ENCODE data around the gene SYNE1.
"Not testable (repeated sequence)": the region's sequence is repeated elsewhere in the genome, so short reads cannot be mapped to it uniquely, and the experiment has no call there.

Gene SYNE1

DNA sequence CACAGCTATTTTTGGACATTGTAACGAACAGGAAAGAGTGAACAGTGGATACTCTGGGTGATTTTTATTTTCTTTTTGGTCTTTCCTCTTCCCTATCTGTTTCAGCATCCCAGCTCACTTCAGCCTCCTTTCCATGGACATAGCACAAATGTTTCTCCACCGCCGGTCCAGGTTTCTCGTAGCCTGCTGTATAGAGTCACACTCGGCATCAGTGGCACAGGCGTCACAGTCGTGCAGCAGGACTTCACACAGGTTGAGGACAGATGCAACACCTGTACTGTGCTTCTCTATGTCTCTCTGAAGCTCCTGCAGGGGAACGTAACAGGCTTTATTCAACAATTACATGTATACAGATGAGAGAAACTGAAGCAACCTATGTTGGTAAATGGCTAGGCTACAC is 481.4 kb downstream of the SYNE1 start:
- no peak for DNase-seq (ENCODE audit: low read depth in 2 of 3, low spot score in 2 of 3)

DNA sequence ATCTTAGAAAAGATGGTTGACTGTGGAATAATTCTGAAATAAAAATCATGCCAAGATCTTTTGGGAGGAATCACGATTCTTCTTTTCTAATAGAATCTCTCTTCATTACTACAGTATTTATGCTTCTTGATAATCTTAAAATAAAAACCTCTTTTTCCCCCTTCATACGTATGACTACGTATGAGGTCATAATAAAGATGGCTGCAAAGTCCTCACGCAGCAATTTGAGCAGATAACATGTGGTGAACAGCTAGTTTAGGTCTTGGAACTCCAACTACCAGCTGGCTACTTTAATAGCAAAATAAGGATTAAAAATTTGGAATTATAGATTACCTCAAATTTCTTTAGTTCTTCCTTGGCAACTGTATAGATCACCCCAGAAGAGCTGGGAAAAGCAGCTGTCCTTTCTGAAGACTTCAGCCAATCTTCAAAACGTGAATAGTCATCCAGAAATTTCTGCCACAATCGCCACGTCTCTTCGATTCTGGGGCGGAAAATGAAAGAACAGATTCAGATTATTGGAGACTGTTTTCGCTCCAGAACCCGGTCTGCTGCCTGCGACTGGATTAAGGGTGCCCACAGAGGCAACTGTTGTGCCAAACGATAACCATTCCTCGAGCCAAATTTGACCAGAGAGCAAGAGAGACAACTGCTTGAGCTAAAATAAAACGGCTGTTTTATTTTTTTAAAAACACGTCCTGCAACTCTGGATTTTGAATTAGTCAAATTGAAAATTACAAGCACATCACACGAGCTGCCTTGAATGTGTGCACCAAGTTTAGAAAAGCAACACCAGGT is 482.4 kb downstream of the SYNE1 start:
- no peak for DNase-seq (ENCODE audit: low read depth in 2 of 3, low spot score in 2 of 3)

- no peak for DNase-seq (ENCODE audit: low read depth in 2 of 3, low spot score in 2 of 3)
Observed at GRCh38 chr6:152151920-152152319, 485.2 kb downstream of the SYNE1 start.

- DNase-seq (ENCODE audit: low read depth in 2 of 3, low spot score in 2 of 3): no peak
Observed at GRCh38 chr6:152150196-152150595, 487.0 kb downstream of the SYNE1 start.

DNA sequence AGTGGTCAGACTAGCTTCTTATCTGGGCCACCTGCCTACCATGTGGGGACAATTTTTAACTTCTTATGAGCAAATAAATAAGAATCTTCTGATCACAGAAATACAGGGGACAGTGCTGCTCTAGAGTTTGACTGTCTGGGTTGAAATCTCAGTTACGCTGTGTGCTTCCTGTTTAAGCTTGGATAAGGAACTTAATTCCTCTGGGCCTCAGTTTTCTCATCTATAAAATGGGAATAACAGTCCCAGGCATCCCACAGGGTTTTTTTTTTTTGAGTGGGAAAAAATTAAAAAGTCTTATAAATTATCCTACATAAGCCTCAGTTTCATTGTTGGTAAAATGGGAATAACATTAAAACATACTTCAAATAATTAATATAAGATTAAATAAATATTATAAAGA is 488.8 kb downstream of the SYNE1 start:
- DNase-seq (ENCODE audit: low read depth in 2 of 3, low spot score in 2 of 3): no peak

DNA sequence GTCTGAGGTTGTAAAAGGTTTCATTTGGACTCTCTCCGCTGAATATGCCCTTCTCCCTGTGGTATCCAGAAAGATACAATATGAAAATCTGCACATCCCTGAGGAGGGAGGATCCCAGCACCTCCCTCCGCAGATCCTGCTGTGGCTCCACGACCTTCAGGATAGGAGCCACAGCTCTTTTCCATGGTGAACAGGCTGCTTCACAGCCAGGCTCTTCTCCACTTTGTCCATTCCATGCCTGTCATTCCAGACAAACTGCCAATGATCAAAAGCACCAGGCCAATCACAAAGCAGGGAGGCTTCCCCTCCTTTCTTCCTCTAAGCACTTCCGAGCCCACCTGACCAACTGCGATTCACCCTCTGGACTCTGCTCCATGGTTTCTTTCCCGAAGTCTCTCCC is 489.9 kb downstream of the SYNE1 start:
- no peak for DNase-seq (ENCODE audit: low read depth in 2 of 3, low spot score in 2 of 3)

DNA sequence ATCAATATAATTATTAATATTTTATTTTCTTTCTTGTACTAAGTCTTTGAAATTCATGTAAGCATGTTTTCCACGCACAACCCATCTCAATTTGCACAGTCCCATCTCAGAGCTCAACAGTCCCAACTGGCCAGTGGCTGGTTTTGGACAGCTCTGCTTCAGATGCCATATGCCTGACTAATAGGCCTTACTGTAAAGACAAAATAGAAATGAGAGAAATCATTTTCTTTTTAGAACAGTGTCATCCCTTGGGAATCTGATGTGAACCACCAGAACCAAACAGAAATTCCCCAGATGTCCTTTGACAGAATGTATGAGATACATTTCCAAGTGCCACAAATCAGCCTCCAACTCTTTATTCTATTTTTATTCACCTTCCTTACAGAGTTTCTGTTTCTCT is 490.8 kb downstream of the SYNE1 start:
- no peak for DNase-seq (ENCODE audit: low read depth in 2 of 3, low spot score in 2 of 3)

DNA sequence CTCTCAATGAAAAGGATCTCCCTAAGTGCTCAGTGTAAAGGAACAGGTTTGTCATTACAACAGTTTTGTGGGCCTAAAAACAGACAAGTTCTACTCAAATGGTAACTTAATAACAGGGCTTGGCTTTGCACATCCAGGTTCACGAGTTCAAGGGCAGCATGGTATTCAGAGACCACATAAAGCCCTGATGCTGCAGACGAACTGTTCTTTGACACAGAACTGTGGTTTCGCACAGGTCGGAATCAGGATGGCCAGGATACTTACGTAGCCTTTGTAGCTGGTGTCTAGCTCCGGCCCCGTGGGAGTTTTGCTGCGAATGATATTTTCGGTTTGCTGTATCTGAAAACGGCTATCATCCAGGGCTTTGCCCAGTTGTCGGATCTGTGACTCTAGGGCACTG is 493.8 kb downstream of the SYNE1 start:
- DNase-seq (ENCODE audit: low read depth in 2 of 3, low spot score in 2 of 3): no peak

- no peak for DNase-seq (ENCODE audit: low read depth in 2 of 3, low spot score in 2 of 3)
Observed at GRCh38 chr6:152142105-152142504, 495.1 kb downstream of the SYNE1 start.

DNA sequence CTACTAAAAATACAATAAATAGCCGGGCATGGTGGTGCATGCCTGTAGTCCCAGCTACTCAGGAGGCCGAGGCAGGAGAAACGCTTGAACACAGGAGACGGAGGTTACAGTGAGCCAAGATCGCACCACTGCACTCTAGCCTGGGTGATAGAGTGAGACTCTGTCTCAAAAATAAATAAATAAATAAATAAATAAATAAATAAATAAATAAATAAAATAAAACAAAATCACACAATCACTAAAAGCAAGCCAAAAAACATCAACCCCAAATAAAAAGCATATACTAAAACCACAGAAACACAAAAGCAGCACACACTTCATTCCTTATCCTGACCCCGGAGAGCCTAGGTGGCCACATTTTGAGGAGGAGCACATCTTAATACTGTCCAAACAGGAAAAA is 498.8 kb downstream of the SYNE1 start:
- DNase-seq (ENCODE audit: low read depth in 2 of 3, low spot score in 2 of 3): not testable (repeated sequence)

GRCh38 chr6:152136449-152136825 is 500.7 kb downstream of the SYNE1 start:
- no peak for DNase-seq (ENCODE audit: low read depth in 2 of 3, low spot score in 2 of 3)

DNA sequence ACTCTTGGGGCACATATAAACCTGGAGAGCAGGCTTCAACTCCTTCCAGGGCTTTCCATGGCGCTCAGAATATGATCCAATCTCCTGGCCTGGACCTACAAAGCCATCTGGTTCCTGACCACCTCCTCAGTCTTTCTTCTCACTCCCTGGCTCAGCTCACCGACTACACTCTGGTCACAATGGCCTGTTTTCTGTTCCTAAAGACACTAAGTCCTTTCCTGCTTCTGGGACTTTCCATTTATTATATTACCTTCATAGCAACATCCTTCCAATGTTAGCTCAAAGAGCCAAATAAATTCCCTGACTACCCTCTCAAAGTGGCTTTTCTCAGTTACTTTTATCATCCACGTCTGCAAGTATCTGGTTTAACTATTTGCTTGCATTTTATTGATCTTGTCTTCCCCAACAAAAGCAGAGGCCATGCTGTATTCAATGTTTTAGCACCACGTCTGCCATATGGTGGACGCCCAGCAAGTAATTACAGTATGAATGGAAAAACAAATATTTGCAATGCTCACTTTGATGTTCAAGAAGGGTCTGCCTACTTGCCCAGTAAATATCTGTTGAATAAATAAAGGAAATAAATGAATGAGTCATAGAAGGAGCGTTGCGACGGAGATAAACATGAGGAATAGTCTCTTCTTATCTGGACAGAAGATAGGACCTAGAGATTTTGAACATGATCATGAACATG is 501.3 kb downstream of the SYNE1 start:
- no peak for DNase-seq (ENCODE audit: low read depth in 2 of 3, low spot score in 2 of 3)

DNA sequence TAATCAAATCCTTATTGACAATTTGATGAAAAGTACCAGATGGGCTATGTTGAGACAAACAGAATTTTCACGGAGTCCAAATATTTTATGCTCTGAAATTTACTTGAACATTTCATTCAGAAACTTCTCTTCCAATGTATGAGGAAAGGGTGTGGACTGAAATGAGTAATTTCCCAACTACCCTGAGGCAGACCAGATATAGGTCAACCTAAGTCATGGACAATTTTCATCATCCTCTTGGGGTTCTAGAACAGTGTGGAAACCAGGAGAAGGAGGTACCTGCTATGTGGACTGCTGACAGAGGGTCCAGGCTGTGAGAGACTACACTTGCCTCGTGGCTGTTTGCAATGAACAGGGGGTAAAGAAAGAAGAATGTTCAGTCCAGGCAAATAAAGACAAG is 506.7 kb downstream of the SYNE1 start:
- DNase-seq (ENCODE audit: low read depth in 2 of 3, low spot score in 2 of 3): no peak

GRCh38 chr6:152129691-152130151 is 507.4 kb downstream of the SYNE1 start:
- DNase-seq (ENCODE audit: low read depth in 2 of 3, low spot score in 2 of 3): no peak

DNA sequence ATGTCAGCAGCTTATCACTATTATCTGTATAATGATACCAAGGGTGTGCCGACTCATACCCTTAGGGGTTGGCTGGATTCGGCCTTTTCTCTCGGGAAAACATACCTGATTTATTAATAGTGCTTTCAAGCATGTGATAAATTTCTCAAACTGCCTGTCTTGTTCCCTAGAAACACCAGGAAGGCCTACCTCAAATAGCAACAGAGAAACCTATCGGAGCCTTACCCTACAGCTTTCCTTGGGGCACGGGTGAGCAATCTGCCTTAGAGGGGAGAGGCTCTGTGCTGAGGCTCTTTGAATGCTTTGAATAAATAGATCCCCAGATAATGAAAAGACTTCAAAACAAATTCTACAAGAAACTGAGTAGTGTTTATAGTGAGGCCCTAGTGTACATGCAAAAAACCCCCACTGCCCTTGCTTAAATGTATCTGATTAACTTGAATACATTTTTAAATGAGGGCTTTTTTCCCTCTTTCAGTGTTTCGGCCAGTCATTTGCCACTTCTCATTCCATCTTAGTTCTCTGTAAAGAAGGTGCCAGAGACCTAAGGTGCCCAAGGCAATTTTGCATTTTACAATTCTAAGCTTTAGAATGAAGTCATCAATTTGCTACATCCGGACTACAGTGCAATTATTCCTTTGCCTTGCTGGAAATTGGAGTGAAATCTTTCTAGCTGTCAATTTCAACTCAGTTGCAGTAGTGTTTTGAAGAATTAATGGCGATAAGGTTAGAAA is 509.6 kb downstream of the SYNE1 start:
- DNase-seq (ENCODE audit: low read depth in 2 of 3, low spot score in 2 of 3): no peak

GRCh38 chr6:152124429-152125074 is 512.6 kb downstream of the SYNE1 start:
- DNase-seq (ENCODE audit: low read depth in 2 of 3, low spot score in 2 of 3): no peak

DNA sequence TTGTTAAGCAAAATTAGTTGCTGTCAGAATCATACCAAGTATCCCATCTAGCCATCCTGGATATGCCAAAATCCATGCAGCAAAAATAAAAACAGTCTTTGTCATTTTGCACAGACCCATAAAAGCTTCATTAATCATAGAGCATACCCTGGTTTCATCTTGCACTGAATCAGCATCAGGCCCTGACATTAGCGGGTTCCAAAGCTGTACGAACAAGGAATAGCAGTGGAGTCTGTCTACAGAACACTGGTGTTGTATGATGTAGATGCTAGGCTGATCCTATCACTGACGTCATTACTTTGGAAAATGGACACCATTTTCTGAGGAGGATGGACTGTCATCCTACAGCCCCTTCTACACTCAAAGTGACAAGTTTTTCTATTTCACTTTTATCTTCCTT is 514.1 kb downstream of the SYNE1 start:
- no peak for DNase-seq (ENCODE audit: low read depth in 2 of 3, low spot score in 2 of 3)

DNA sequence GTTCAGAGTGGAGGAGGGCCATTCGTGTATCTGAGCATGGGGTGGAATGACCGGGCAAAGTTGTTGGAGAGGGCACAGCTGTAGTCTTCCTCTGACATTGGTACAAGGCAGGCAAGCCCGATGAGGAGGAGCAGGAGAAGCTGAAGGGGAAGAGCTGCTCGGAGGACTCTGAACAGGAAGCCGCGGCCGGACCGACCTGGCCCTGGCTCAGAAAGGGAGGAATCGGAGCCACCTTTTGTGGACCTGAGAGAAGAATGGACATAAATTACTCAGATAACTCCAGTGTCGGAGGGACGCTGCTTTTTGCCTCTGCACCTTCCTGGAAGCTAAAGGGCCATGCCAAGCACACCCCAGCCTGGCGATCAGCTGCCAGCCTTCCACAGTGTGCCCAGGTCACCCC is 514.7 kb downstream of the SYNE1 start:
- no peak for DNase-seq (ENCODE audit: low read depth in 2 of 3, low spot score in 2 of 3)

DNA sequence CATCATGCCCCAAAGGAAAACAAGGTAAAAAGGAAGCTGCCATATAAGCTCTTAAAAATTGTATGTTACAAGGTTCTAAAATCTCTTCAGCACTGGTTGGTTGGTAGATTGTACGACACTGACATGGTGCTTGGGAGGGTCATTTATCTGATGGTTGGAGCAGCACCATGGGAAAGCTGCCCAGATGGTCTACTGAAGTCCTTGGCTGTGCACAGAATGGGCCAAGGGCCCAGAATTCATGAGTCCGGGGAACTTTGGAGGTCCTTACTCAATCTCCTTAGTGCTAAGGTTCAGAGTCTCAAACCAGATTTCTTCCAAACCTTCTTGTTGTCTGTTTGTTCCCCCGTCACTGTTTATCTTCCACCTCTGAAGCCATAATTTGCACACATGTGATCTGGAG is 515.3 kb downstream of the SYNE1 start:
- no peak for DNase-seq (ENCODE audit: low read depth in 2 of 3, low spot score in 2 of 3)

DNA sequence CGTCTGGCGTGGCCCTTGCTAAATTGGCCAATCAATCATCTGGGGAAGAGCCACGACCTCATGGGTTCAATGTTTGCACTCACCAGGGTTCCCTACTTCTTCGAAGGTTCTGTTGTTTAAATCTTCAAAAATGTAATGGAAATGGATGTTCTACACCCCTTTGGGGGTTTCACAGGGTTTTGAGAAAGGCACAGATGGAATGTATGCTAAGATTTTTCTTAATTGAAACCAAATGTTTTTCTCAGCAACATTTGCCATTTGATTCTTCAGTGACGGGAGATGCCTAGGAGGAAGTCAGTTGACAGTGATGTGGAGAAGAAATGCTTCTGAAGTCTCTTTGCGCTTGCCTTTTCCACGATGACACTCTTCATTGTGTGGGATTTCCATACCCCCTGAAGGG is 517.3 kb downstream of the SYNE1 start:
- no peak for DNase-seq (ENCODE audit: low read depth in 2 of 3, low spot score in 2 of 3)

GRCh38 chr6:152118678-152119077 is 518.5 kb downstream of the SYNE1 start:
- no peak for DNase-seq (ENCODE audit: low read depth in 2 of 3, low spot score in 2 of 3)

DNA sequence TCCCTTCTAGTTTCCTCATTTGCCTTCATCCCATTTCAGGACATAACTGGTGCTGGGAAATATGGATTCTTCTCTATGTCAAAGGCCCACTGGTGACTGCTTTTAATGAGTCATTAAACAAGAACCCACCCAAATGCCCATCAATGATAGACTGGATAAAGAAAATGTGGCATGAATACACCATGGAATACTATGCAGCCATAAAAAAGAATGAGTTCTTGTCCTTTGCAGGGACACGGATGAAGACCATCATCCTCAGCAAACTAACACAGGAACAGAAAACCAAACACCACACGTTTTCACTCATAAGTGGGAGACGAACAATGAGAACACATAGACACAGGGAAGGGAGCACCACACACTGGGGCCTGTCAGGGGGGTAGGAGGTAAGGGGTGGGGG is 518.9 kb downstream of the SYNE1 start:
- no peak for DNase-seq (ENCODE audit: low read depth in 2 of 3, low spot score in 2 of 3)
